K562 (cell line): ENCODE measurements around the gene CHRNB1. TPM values are rescaled to one million over a fixed set of nuclear protein-coding genes. Genes with fewer than 3 reads are reported as not detected.
A peak's percentile ranks its signal among the peaks of the same experiment; 100 is the strongest.

Experiments
- BRF1 ChIP-seq: IDR thresholded peaks from 3 replicates; pipeline ENCODE4 v1.6.1; 2011; ENCODE audit warnings: borderline replicate concordance, mild to moderate bottlenecking; ENCODE audit not compliant: insufficient read length; ENCODE audit errors: extremely low read depth
- EHMT2 ChIP-seq: fragments of 450-650 bp; IDR thresholded peaks from 2 replicates; pipeline ENCODE4 v1.6.1; 2018; ENCODE audit warnings: antibody characterized with exemption
- EWSR1 ChIP-seq: fragments of 450-650 bp; IDR thresholded peaks from 2 replicates; pipeline ENCODE4 v1.6.1; 2018; ENCODE audit warnings: borderline replicate concordance, mild to moderate bottlenecking, low read depth, moderate library complexity; ENCODE audit not compliant: partially characterized antibody
- HDAC2 ChIP-seq: fragments of 450-650 bp; IDR thresholded peaks from 2 replicates; pipeline ENCODE4 v1.6.1; 2016; ENCODE audit warnings: mild to moderate bottlenecking
- HDAC3 ChIP-seq: fragments of 450-650 bp; IDR thresholded peaks from 2 replicates; pipeline ENCODE4 v1.6.1; 2018; ENCODE audit warnings: borderline replicate concordance, mild to moderate bottlenecking, moderate library complexity; ENCODE audit not compliant: partially characterized antibody
- MECOM ChIP-seq: fragments of 250-450 bp; sonication (Bioruptor Pico); IDR thresholded peaks from 2 replicates; pipeline ENCODE4 v1.8.0; 2022; ENCODE audit warnings: inconsistent platforms
- MED1 ChIP-seq: sonication (generic); formaldehyde crosslinking; IDR thresholded peaks from 2 replicates; pipeline ENCODE4 v1.8.1; 2023; ENCODE audit warnings: missing genetic modification reagents, borderline replicate concordance
- NBN ChIP-seq: fragments of 450-650 bp; IDR thresholded peaks from 2 replicates; pipeline ENCODE4 v1.6.1; 2016; ENCODE audit warnings: low read depth, mild to moderate bottlenecking
- PPARD ChIP-seq: fragments of 250-450 bp; sonication (Bioruptor Pico); IDR thresholded peaks from 2 replicates; pipeline ENCODE4 v1.8.0; 2022; ENCODE audit warnings: inconsistent platforms, mild to moderate bottlenecking, moderate library complexity
- PURB ChIP-seq: sonication (generic); formaldehyde crosslinking; IDR thresholded peaks from 2 replicates; pipeline ENCODE4 v1.9.0; 2021; ENCODE audit warnings: low read depth, mild to moderate bottlenecking, missing genetic modification reagents
- RBM39 ChIP-seq: fragments of 200-400 bp; formaldehyde crosslinking; optimal IDR thresholded peaks from 2 replicates; pipeline ENCODE3; 2018; ENCODE audit warnings: low read depth, low read length
- SAFB2 ChIP-seq: fragments of 200-400 bp; formaldehyde crosslinking; IDR thresholded peaks from 2 replicates; pipeline ENCODE4 v1.6.1; 2018; ENCODE audit warnings: borderline replicate concordance, low read length, low read depth, moderate library complexity; ENCODE audit not compliant: severe bottlenecking
- SMAD3 ChIP-seq: fragments of 450-650 bp; formaldehyde crosslinking; conservative IDR thresholded peaks from 2 replicates; pipeline ENCODE4 v1.4.0; 2020; ENCODE audit warnings: mild to moderate bottlenecking
- SOX6 ChIP-seq: fragments of 450-650 bp; IDR thresholded peaks from 2 replicates; pipeline ENCODE4 v1.6.1; 2014; ENCODE audit warnings: mild to moderate bottlenecking
- SRSF9 ChIP-seq: fragments of 200-400 bp; formaldehyde crosslinking; IDR thresholded peaks from 2 replicates; pipeline ENCODE4 v1.6.1; 2017; ENCODE audit warnings: low read depth, low read length, borderline replicate concordance
- STAT5B ChIP-seq: fragments of 250-450 bp; sonication (Bioruptor Pico); IDR thresholded peaks from 2 replicates; pipeline ENCODE4 v1.8.0; 2021; ENCODE audit warnings: mild to moderate bottlenecking, inconsistent platforms
- SUPT5H ChIP-seq: fragments of 450-650 bp; IDR thresholded peaks from 2 replicates; pipeline ENCODE4 v1.6.1; 2016
- ZC3H11A ChIP-seq: IDR thresholded peaks from 2 replicates; pipeline ENCODE4 v1.6.1; 2012; ENCODE audit warnings: low read depth, low read length, improper control_type of control experiment
- ZNF354B ChIP-seq: fragments of 250-450 bp; sonication (Bioruptor Pico); IDR thresholded peaks from 2 replicates; pipeline ENCODE4 v1.4.0; 2020
- ZNF431 ChIP-seq: sonication (generic); formaldehyde crosslinking; IDR thresholded peaks from 2 replicates; pipeline ENCODE4 v1.8.0; 2022; ENCODE audit warnings: mild to moderate bottlenecking, missing genetic modification reagents
- ZNF551 ChIP-seq: fragments of 250-450 bp; sonication (Bioruptor Pico); IDR thresholded peaks from 2 replicates; pipeline ENCODE4 v1.5.0; 2021; ENCODE audit warnings: mild to moderate bottlenecking, moderate library complexity
- ZNF57 ChIP-seq: fragments of 450-650 bp; formaldehyde crosslinking; IDR thresholded peaks from 2 replicates; pipeline ENCODE4 v1.4.0; 2020; ENCODE audit warnings: mild to moderate bottlenecking, moderate library complexity
- polyA plus RNA-seq, 8 experiments: library from polyadenylated mRNA; depleted of rRNA in 4 of 8; stranded (reverse) in 5 of 8; unstranded in 3 of 8; fragments of >200 nt; fragmentation: Nextera tagmentation in 2 of 8; fragmentation: Illumina TruSeq in 1 of 8; extraction: Ambion mirVana in 2 of 8; extraction: Trizol in 1 of 8; gene quantifications; 2 replicates each; pipeline versions ENCODE4 v1.2.1 to v1.2.3, GENCODE V29; 2011 to 2014; ENCODE audit warnings: inconsistent platforms in 1 of 8, missing spikeins in 1 of 8
- total RNA-seq, 7 experiments: library from RNA; depleted of rRNA in 6 of 7; stranded (reverse); fragments of >200 nt in 6 of 7; fragmentation: Illumina TruSeq in 2 of 7; extraction: Trizol in 2 of 7; gene quantifications; 2 replicates each; pipeline versions ENCODE4 v1.2.1 to v1.2.3, GENCODE V29; 2011 to 2021; ENCODE audit warnings: low replicate concordance in 1 of 7
- TF ChIP-seq, protein P1 (sequence below): fragments of 250-450 bp; sonication (Bioruptor Pico); IDR thresholded peaks from 2 replicates; pipeline ENCODE4 v1.5.0; 2020; ENCODE audit warnings: mild to moderate bottlenecking, borderline replicate concordance
- TF ChIP-seq, protein P2 (sequence below): sonication (generic); formaldehyde crosslinking; IDR thresholded peaks from 2 replicates; pipeline ENCODE4 v1.8.0; 2022; ENCODE audit warnings: mild to moderate bottlenecking, low read depth, missing genetic modification reagents
- TF ChIP-seq, protein P3 (sequence below): IDR thresholded peaks from 2 replicates; pipeline ENCODE4 v1.6.1; 2011; ENCODE audit warnings: borderline replicate concordance, low read depth, mild to moderate bottlenecking, moderate library complexity, low read length; ENCODE audit not compliant: insufficient read depth, poor library complexity, severe bottlenecking

The CHRNB1 gene
- total and polyA plus RNA-seq, 9 of the 15 experiments (the other 6 are each of a cell fraction or from before 2014, with no cell fraction given): 4.7 to 12.3 (median 6.8) TPM

DNA sequence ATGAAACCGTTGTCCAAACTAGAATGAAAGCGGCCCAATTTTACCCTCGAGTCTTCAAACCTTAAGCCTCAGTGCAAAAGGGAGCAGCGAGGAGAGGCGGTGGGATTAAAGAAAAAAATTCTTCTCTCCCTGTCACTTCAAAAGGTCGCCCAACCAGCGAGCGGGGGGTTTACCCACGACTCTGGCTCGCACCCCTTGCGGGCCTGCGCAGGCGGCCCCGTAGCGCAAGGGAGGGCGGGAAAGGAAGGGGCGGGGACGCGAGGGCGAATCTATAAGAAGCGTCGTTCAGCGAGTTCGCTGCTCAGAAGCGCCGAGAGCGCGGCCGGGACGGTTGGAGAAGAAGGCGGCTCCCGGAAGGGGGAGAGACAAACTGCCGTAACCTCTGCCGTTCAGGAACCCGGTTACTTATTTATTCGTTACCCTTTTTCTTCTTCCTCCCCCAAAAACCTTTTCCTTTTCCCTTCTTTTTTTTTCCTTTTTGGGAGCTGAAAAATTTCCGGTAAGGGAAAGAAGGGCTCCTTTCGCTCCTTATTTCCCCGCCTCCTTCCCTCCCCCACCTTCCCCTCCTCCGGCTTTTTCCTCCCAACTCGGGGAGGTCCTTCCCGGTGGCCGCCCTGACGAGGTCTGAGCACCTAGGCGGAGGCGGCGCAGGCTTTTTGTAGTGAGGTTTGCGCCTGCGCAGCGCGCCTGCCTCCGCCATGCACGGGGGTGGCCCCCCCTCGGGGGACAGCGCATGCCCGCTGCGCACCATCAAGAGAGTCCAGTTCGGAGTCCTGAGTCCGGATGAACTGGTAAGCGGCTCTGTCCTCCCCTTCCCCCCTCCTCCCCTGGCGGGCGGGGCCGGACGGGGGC is 39.4 kb downstream of the CHRNB1 start, which contains the start of gene POLR2A (continued):
- TF ChIP-seq, protein P1, sequence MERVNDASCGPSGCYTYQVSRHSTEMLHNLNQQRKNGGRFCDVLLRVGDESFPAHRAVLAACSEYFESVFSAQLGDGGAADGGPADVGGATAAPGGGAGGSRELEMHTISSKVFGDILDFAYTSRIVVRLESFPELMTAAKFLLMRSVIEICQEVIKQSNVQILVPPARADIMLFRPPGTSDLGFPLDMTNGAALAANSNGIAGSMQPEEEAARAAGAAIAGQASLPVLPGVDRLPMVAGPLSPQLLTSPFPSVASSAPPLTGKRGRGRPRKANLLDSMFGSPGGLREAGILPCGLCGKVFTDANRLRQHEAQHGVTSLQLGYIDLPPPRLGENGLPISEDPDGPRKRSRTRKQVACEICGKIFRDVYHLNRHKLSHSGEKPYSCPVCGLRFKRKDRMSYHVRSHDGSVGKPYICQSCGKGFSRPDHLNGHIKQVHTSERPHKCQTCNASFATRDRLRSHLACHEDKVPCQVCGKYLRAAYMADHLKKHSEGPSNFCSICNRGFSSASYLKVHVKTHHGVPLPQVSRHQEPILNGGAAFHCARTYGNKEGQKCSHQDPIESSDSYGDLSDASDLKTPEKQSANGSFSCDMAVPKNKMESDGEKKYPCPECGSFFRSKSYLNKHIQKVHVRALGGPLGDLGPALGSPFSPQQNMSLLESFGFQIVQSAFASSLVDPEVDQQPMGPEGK (CRISPR knock-in tag): peak; percentile 84
- TF ChIP-seq SAFB2: no peak
- TF ChIP-seq EWSR1: no peak
- no peak for TF ChIP-seq ZNF551 (CRISPR knock-in tag)
- TF ChIP-seq, protein P2, sequence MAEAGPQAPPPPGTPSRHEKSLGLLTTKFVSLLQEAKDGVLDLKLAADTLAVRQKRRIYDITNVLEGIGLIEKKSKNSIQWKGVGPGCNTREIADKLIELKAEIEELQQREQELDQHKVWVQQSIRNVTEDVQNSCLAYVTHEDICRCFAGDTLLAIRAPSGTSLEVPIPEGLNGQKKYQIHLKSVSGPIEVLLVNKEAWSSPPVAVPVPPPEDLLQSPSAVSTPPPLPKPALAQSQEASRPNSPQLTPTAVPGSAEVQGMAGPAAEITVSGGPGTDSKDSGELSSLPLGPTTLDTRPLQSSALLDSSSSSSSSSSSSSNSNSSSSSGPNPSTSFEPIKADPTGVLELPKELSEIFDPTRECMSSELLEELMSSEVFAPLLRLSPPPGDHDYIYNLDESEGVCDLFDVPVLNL (CRISPR knock-in tag): peak; percentile 88
- TF ChIP-seq STAT5B: no peak
- TF ChIP-seq ZNF354B: no peak
- no peak; the same call in 1 of the 2 replicates for TF ChIP-seq SOX6
- no peak for TF ChIP-seq PPARD (CRISPR knock-in tag)
- TF ChIP-seq BRF1: no peak
- peak; percentile 69 for TF ChIP-seq SMAD3 (CRISPR knock-in tag)
- TF ChIP-seq ZNF431: peak; percentile 46
- no peak for TF ChIP-seq MECOM (CRISPR knock-in tag)
- TF ChIP-seq HDAC2: no peak; the same call in 1 of the 2 replicates
- peak; percentile 86; the same call in 1 of the 2 replicates for TF ChIP-seq NBN
- TF ChIP-seq RBM39: peak; percentile 92
- peak; percentile 28 for TF ChIP-seq HDAC3
- no peak for TF ChIP-seq ZNF57 (CRISPR knock-in tag)
- no peak for TF ChIP-seq SRSF9
- no peak for TF ChIP-seq ZC3H11A
- no peak for TF ChIP-seq PURB (CRISPR knock-in tag)
- no peak for TF ChIP-seq MED1 (CRISPR knock-in tag)
- peak; percentile 100 for TF ChIP-seq SUPT5H
- TF ChIP-seq EHMT2: no peak
- TF ChIP-seq, protein P3, sequence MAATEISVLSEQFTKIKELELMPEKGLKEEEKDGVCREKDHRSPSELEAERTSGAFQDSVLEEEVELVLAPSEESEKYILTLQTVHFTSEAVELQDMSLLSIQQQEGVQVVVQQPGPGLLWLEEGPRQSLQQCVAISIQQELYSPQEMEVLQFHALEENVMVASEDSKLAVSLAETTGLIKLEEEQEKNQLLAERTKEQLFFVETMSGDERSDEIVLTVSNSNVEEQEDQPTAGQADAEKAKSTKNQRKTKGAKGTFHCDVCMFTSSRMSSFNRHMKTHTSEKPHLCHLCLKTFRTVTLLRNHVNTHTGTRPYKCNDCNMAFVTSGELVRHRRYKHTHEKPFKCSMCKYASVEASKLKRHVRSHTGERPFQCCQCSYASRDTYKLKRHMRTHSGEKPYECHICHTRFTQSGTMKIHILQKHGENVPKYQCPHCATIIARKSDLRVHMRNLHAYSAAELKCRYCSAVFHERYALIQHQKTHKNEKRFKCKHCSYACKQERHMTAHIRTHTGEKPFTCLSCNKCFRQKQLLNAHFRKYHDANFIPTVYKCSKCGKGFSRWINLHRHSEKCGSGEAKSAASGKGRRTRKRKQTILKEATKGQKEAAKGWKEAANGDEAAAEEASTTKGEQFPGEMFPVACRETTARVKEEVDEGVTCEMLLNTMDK: no peak
